Measurements from ENCODE around the gene GULP1.

Gene GULP1

DNA sequence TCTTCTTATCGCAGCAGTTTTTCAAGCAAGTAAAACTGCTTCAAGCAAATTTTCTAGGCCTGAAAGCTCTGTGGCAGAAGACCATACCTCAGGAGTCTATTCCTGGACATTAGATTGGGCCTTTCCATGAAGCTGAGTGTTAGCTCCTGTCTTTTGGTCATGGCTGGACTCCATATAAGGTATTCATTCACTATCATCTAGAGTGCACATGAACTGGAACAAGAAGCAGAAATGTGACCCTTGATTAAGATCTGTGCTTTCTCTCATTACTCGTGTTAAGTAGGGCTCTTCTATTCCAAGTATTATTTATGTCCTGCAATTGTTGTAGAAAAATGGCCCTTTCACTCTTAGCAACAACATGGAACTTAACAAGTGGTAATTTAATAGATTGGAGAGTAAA is 5.9 kb upstream of the GULP1 start:
- TF ChIP-seq CTCF (IDR thresholded peaks at IDR 0.05; ENCODE audit: low read depth, low read length, missing control alignments): no peak
- DNase-seq (ENCODE audit: extremely low read depth, low read depth): no peak

GRCh38 chr2:188291142-188291616 is 495 bp upstream of the GULP1 start:
- no peak for DNase-seq (ENCODE audit: extremely low read depth, low read depth)
- H3K4me3 ChIP-seq (replicated peaks; ENCODE audit: low read depth, low read length): peak overlapping the region; percentile 90

More for the DNA sequence above, 5.9 kb upstream of the GULP1 start:
- H3K4me3 ChIP-seq (replicated peaks; ENCODE audit: low read depth, low read length): no peak overlapping the region

DNA sequence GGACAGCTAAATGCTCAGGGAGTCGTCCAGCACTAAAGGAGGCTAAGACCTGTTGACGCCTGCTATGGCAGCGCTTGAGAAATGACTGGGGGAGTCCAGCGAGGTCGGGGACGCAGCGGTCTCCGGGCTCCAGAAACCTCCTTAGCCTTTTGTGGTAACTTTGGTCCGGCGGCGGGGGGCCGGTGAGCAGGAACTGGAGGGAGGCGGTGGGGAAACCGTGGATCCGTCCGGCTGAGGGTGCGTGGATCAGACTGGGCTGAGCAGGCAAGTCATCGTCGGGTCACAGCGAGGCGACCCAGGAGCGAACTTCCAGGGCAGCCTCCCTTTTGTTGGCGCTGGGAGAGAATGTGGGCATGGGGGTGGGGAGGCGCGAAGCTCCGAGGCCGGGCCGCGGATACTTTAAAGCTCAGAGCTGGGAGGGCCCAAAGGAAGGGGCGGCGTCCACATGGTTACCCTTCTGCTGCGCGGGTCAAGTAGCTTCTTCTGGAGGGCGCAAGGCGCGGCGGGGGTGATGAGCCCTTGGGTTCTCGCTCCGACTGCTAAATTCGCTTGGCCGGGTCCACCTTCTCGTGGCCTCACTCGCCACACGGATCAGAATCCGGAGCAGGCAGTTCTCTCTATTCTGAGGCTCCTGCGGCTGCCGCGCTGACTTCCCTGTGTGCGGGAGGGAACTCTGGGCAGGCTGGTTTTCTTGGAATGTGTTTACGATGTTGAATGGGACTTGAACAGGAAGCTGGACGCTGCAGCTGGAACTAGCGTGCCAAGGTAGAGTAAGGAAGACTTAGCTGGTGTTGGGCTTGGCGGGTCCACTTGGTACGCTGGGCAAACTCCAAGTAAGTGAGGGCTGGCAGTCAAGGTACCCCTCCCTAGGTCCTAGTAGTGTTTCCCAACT is 920 bp downstream of the GULP1 start:
- peak; percentile 77 for DNase-seq (ENCODE audit: extremely low read depth, low read depth)
- no peak for TF ChIP-seq CTCF (IDR thresholded peaks at IDR 0.05; ENCODE audit: low read depth, low read length, missing control alignments)
- peak overlapping the region; percentile 90 for H3K4me3 ChIP-seq (replicated peaks; ENCODE audit: low read depth, low read length)

More at GRCh38 chr2:188291142-188291616, 495 bp upstream of the GULP1 start:
- no peak for TF ChIP-seq CTCF (IDR thresholded peaks at IDR 0.05; ENCODE audit: low read depth, low read length, missing control alignments)

GRCh38 chr2:188293601-188294351 is 2.1 kb downstream of the GULP1 start:
- DNase-seq (ENCODE audit: extremely low read depth, low read depth): peak; percentile 61
- peak overlapping the region; percentile 90 for H3K4me3 ChIP-seq (replicated peaks; ENCODE audit: low read depth, low read length)

DNA sequence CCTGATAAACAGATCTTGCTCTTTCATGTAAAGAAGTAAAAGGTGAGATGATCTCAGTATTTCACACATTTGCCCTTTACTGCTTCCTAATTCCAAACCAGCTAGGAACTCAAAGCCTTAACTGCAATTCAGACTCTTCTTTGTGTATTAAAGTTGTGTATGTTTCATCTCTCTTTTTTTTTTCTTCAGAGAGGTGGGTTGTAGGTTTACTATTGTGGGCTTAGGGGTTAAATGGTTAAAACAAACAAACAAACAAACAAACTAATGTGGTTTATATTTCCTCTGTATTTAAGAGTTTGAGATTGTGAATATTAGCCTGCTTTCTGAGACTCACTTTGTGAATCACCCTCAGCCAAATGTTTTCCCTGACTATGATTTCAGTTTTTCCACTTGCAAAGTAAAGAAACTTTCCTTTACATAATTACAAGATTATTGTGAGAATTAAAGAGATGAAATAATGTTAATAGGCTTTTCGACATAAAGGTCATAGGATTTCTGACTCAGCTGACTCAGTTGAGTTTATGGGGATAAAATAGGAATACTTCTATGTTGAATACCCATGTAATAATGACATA is 2.8 kb downstream of the GULP1 start:
- DNase-seq (ENCODE audit: extremely low read depth, low read depth): no peak
- H3K4me3 ChIP-seq (replicated peaks; ENCODE audit: low read depth, low read length): peak overlapping the region; percentile 90
- TF ChIP-seq CTCF (IDR thresholded peaks at IDR 0.05; ENCODE audit: low read depth, low read length, missing control alignments): no peak

More at GRCh38 chr2:188293601-188294351, 2.1 kb downstream of the GULP1 start:
- no peak for TF ChIP-seq CTCF (IDR thresholded peaks at IDR 0.05; ENCODE audit: low read depth, low read length, missing control alignments)

DNA sequence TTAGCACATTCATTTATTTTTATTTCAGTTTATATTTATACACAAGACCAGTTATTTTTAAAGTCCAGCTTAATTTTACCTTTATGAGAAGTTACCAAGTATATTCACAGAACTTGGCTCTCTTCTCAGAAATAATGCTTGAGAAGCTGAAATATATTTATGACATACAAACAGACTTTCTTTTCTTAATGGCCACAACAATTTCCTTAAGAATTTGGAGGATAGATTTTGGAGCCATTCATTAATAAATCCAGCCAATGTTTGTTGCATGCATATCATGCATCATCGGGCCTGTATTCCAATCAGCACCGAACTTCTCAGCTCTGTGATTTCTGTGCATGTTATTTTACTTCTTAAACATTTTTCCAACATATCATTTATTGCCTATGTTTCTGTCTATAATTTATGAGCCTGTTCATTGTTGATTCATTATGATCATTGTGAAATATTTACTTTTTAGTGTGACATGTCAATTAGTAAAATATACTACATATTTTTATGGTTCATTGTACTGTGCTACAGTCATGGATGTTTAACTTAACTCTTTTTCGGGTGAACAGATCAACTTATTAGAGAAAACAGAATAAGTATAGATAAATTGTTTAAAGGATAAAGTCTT is 3.5 kb downstream of the GULP1 start:
- no peak for TF ChIP-seq CTCF (IDR thresholded peaks at IDR 0.05; ENCODE audit: low read depth, low read length, missing control alignments)
- H3K4me3 ChIP-seq (replicated peaks; ENCODE audit: low read depth, low read length): no peak overlapping the region; the same call in 1 of the 2 replicates
- no peak for DNase-seq (ENCODE audit: extremely low read depth, low read depth)
